Stomach (tissue), 9 donors: ENCODE data around the gene ACSF3. TPM values are rescaled to one million over a fixed set of nuclear protein-coding genes. Genes with fewer than 3 reads are reported as not detected.

Source experiments
- DNase-seq, 2 donors: peaks; one replicate each; pipeline versions ENCODE4 v3.0.0 to v3.0.0-alpha.2; 2013 to 2019
- H3K27ac ChIP-seq, 5 donors: fragments of 200-600 bp in 4 of 5; sonication (generic) in 4 of 5; one replicate each; pipeline ENCODE4 v1.5.1; 2013 to 2019; ENCODE audit warnings: mild to moderate bottlenecking in 1 of 5, moderate library complexity in 1 of 5
- H3K27me3 ChIP-seq, 3 donors: fragments of 200-600 bp; sonication (generic); one replicate each; pipeline ENCODE4 v1.5.1; 2017 to 2019; ENCODE audit warnings: mixed run types in 1 of 3
- H3K36me3 ChIP-seq, 4 donors: fragments of 200-600 bp; sonication (generic); 1 replicate in 3 of 4; 2 replicates in 1 of 4; pipeline ENCODE4 v1.5.1; 2016 to 2019
- H3K4me1 ChIP-seq, 4 donors: fragments of 200-600 bp; sonication (generic); one replicate each; pipeline ENCODE4 v1.5.1; 2016 to 2019
- H3K4me3 ChIP-seq, 4 donors: fragments of 200-600 bp; sonication (generic) in 3 of 4; one replicate each; pipeline ENCODE4 v1.5.1; 2016 to 2019; ENCODE audit warnings: mild to moderate bottlenecking in 1 of 4
- H3K9me3 ChIP-seq, 4 donors: fragments of 200-600 bp; sonication (generic); one replicate each; pipeline ENCODE4 v1.5.1; 2016 to 2019
- EP300 ChIP-seq: sonication (generic); formaldehyde crosslinking; IDR thresholded peaks from one replicate; pipeline ENCODE4 v1.6.1; 2017; ENCODE audit warnings: antibody characterized with exemption
- POLR2A ChIP-seq, 4 donors: fragments of 450-650 bp; IDR thresholded peaks; one replicate each; pipeline ENCODE4 v1.6.1; 2016; ENCODE audit warnings: antibody characterized with exemption in 4 of 4, control low read depth in 2 of 4, mild to moderate bottlenecking in 1 of 4, moderate library complexity in 1 of 4
- POLR2AphosphoS5 ChIP-seq, 3 donors: sonication (generic); formaldehyde crosslinking; IDR thresholded peaks; one replicate each; pipeline ENCODE4 v1.6.1; 2016; ENCODE audit warnings: antibody characterized with exemption in 3 of 3
- WGBS, 5 donors: extraction: QIAGEN DNeasy Blood & Tissue Kit in 3 of 5; methylation state at CpG; one replicate each; pipeline versions ENCODE4 v1.1.5 to v1.1.7; 2013 to 2018; 5-methylcytosine and 5-hydroxymethylcytosine counted together
- intact Hi-C: fragments of 100-400 bp; cut with DNase I; formaldehyde crosslinking; loops from one replicate; pipeline ENCODE4 v1.15.1; 2023; ENCODE audit warnings: low total_unique reads
- polyA plus RNA-seq, 3 donors: library from polyadenylated mRNA; stranded (reverse); fragments of 200-250 nt; gene quantifications; one replicate each; pipeline ENCODE4 v1.2.3, GENCODE V29; 2013
- total RNA-seq, 5 donors: library from RNA; depleted of rRNA; stranded (reverse); fragments of >200 nt; gene quantifications; one replicate each; pipeline versions ENCODE4 v1.1.0 to v1.2.3, GENCODE V29; 2014 to 2016
- TF ChIP-seq, protein P1 (sequence below), 7 experiments: fragments of 450-650 bp in 4 of 7; fragments of 200-600 bp in 3 of 7; sonication (generic) in 3 of 7; IDR thresholded peaks; one replicate each; pipeline ENCODE4 v1.5.1; 2016 to 2019; ENCODE audit warnings: antibody characterized with exemption in 7 of 7, control low read depth in 2 of 7, mild to moderate bottlenecking in 1 of 7
- donor health status: healthy with polysubstance abuse.
- donor health status: Bipolar disorder and iron deficiency.
- donor health status: healthy.

ACSF3 gene
- total and polyA plus RNA-seq, 8 donors, result 16.9 to 265 (median 30.7) TPM

- Histone ChIP-seq H3K4me1 (no peaks in the 10 kb centered on the region), H3K9me3 (no peaks in the 10 kb centered on the region), H3K27ac (no peak overlapping the region), H3K4me3 (no peak overlapping the region), H3K27me3 (peaks cover 0 to 67% (median 4%) of the 10 kb centered on the region in 3 donors), H3K36me3 (no peaks in the 10 kb centered on the region)
- WGBS, 5 donors, result 77 to 88% (median 81%) methylated on average over 20 to 21 of the region's 21 CpGs
- no peak for DNase-seq
- intact Hi-C loops, result no loop called here
- TF ChIP-seq POLR2A (IDR thresholded peaks at IDR 0.05), result no peak
- TF ChIP-seq, protein P1, sequence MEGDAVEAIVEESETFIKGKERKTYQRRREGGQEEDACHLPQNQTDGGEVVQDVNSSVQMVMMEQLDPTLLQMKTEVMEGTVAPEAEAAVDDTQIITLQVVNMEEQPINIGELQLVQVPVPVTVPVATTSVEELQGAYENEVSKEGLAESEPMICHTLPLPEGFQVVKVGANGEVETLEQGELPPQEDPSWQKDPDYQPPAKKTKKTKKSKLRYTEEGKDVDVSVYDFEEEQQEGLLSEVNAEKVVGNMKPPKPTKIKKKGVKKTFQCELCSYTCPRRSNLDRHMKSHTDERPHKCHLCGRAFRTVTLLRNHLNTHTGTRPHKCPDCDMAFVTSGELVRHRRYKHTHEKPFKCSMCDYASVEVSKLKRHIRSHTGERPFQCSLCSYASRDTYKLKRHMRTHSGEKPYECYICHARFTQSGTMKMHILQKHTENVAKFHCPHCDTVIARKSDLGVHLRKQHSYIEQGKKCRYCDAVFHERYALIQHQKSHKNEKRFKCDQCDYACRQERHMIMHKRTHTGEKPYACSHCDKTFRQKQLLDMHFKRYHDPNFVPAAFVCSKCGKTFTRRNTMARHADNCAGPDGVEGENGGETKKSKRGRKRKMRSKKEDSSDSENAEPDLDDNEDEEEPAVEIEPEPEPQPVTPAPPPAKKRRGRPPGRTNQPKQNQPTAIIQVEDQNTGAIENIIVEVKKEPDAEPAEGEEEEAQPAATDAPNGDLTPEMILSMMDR (IDR thresholded peaks at IDR 0.05), result no peak
These were observed 32.6 kb upstream of the ACSF3 start for GRCh38 chr16:89061086-89061485.

GRCh38 chr16:89061590-89062380 lies 31.9 kb upstream of the ACSF3 start:
- Histone ChIP-seq H3K9me3 (no peaks in the 10 kb centered on the region), H3K4me3 (no peak overlapping the region), H3K4me1 (no peaks in the 10 kb centered on the region), H3K27me3 (peaks cover 0 to 67% (median 4%) of the 10 kb centered on the region in 3 donors), H3K36me3 (no peaks in the 10 kb centered on the region), H3K27ac (no peak overlapping the region)
- DNase-seq, result no peak
- intact Hi-C loops, result no loop called here
- no peak for TF ChIP-seq EP300
- 60 to 74% (median 69%) methylated on average over 13 to 17 of the region's 17 CpGs for WGBS, 5 donors

GRCh38 chr16:89062389-89063345 lies 31.0 kb upstream of the ACSF3 start:
- H3K4me1 ChIP-seq, result peaks cover 0 to 2% (median 0%) of the 10 kb centered on the region in 4 donors
- intact Hi-C loops, result no loop called here
- WGBS, 5 donors, result 84 to 89% (median 85%) methylated on average over 28 to 30 of the region's 30 CpGs
- H3K27ac ChIP-seq, result no peak overlapping the region
- H3K4me3 ChIP-seq, result no peak overlapping the region
- TF ChIP-seq POLR2A (IDR thresholded peaks at IDR 0.05) (no peak), EP300 (no peak), POLR2AphosphoS5 (IDR thresholded peaks at IDR 0.05) (no peak)
- TF ChIP-seq, protein P1 (IDR thresholded peaks at IDR 0.05), result no peak
- H3K9me3 ChIP-seq, result no peaks in the 10 kb centered on the region
- peaks cover 4 to 67% (median 4%) of the 10 kb centered on the region in 3 donors for H3K27me3 ChIP-seq
- no peak for DNase-seq
- H3K36me3 ChIP-seq, result no peaks in the 10 kb centered on the region

DNA sequence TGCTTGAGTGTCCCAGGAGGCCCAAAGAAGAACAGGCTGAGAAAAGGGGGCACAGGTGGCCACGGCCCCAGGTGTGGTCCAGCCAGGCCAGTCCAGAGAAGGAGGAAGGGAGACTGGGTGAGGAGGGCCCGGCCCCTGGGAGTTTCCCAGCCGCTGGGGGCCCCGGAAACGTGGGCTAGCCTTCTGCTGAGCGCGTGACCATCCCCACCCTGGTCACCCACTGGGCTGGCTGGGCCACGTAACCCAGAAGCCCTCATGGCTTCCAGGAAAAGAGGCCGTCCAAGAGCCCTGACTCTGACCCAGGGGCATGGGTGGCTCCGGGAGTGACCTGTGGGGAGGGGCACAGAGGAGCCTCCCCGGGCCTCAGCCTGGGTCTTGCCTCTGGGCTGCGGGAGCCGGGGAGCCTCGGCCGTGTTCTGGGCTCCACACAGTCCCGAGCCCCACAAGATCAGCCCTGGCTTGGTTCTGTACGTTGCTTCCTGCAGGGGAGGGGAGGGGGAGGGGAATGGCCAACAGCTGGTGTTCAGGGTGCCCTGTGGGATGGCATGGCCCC lies 29.8 kb upstream of the ACSF3 start:
- DNase-seq, result no peak
- Histone ChIP-seq H3K36me3 (no peaks in the 10 kb centered on the region), H3K4me1 (peaks cover 0 to 6% (median 0%) of the 10 kb centered on the region in 4 donors), H3K9me3 (no peaks in the 10 kb centered on the region), H3K27me3 (peaks cover 4 to 67% (median 4%) of the 10 kb centered on the region in 3 donors), H3K27ac (no peak overlapping the region), H3K4me3 (no peak overlapping the region)
- 85 to 98% (median 87%) methylated on average over 8 to 17 of the region's 17 CpGs for WGBS, 5 donors
- intact Hi-C loops, result no loop called here
- TF ChIP-seq, protein P1 (IDR thresholded peaks at IDR 0.05), result no peak
- no peak for TF ChIP-seq POLR2AphosphoS5 (IDR thresholded peaks at IDR 0.05)
